ENCODE results near the gene ZNF593.

DNA sequence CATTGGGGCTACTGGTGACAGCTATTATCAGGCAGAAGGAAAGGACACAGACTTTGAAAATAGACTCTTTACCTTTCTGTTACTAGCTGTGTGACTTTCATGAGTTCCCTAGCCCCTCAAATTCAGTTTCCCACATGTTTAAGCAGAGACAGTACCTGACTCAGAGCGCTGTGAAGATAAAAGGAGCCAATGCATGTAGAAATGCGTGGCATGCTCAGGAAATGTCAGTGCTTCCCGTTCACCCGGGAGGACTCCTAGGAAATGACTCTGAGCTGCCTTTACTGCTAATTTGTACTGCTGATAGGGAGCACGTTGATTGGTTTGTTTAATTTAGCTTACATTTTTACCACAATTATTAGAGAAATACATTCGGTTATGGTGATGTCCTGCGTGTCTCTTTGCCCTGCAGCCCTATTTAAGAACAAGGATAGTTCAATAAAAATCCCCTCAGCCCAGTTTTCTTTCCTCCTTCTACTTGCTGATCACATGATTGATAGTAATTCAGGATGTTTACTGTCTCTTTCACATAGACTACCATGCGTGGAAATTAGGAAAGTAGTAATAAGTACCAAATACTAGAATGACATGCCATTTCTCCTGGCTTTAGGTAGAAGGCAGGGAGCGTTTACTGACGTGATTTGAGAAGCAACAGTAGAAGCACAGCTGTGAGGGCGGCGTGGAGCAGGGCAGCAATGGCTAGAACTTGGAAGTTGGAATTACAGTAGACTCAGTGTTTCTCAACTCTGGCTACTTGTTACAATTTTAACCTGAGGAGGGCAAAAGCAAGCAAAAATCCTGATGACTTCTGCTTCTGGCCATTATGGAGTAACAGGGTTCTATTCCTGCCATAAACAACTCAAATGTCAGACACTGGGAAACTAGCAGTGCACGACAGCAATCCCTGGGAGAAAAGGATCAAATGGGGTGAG, 42.2 kb upstream of the ZNF593 start:
- TF ChIP-seq, protein P1, sequence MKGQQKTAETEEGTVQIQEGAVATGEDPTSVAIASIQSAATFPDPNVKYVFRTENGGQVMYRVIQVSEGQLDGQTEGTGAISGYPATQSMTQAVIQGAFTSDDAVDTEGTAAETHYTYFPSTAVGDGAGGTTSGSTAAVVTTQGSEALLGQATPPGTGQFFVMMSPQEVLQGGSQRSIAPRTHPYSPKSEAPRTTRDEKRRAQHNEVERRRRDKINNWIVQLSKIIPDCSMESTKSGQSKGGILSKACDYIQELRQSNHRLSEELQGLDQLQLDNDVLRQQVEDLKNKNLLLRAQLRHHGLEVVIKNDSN (IDR thresholded peaks at IDR 0.05): no peak
- TF ChIP-seq, protein P2, sequence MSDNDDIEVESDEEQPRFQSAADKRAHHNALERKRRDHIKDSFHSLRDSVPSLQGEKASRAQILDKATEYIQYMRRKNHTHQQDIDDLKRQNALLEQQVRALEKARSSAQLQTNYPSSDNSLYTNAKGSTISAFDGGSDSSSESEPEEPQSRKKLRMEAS (IDR thresholded peaks at IDR 0.05): no peak
- no peak for TF ChIP-seq ZBTB7A (IDR thresholded peaks at IDR 0.05; ENCODE audit: low read depth)
- no peak for TF ChIP-seq CREB1 (IDR thresholded peaks at IDR 0.05; ENCODE audit: low read depth)
- TF ChIP-seq, protein P3, sequence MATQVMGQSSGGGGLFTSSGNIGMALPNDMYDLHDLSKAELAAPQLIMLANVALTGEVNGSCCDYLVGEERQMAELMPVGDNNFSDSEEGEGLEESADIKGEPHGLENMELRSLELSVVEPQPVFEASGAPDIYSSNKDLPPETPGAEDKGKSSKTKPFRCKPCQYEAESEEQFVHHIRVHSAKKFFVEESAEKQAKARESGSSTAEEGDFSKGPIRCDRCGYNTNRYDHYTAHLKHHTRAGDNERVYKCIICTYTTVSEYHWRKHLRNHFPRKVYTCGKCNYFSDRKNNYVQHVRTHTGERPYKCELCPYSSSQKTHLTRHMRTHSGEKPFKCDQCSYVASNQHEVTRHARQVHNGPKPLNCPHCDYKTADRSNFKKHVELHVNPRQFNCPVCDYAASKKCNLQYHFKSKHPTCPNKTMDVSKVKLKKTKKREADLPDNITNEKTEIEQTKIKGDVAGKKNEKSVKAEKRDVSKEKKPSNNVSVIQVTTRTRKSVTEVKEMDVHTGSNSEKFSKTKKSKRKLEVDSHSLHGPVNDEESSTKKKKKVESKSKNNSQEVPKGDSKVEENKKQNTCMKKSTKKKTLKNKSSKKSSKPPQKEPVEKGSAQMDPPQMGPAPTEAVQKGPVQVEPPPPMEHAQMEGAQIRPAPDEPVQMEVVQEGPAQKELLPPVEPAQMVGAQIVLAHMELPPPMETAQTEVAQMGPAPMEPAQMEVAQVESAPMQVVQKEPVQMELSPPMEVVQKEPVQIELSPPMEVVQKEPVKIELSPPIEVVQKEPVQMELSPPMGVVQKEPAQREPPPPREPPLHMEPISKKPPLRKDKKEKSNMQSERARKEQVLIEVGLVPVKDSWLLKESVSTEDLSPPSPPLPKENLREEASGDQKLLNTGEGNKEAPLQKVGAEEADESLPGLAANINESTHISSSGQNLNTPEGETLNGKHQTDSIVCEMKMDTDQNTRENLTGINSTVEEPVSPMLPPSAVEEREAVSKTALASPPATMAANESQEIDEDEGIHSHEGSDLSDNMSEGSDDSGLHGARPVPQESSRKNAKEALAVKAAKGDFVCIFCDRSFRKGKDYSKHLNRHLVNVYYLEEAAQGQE (IDR thresholded peaks at IDR 0.05; ENCODE audit: low read depth): no peak
- no peak for TF ChIP-seq EP300 (IDR thresholded peaks at IDR 0.05; ENCODE audit: borderline replicate concordance)
- TF ChIP-seq TAF1 (IDR thresholded peaks at IDR 0.05; ENCODE audit: low read depth): no peak
- no peak for TF ChIP-seq RAD21 (IDR thresholded peaks at IDR 0.05; ENCODE audit: low read depth)
- TF ChIP-seq FOXM1 (IDR thresholded peaks at IDR 0.05; ENCODE audit: borderline replicate concordance, low read depth): no peak
- no peak for TF ChIP-seq YY1 (IDR thresholded peaks at IDR 0.05; ENCODE audit: low read depth)
- no peak for TF ChIP-seq CEBPB (IDR thresholded peaks at IDR 0.05)
- TF ChIP-seq NFIC (IDR thresholded peaks at IDR 0.05): no peak
- TF ChIP-seq TCF12 (IDR thresholded peaks at IDR 0.05; ENCODE audit: low read depth): no peak
- no peak for TF ChIP-seq TEAD4 (IDR thresholded peaks at IDR 0.05)
